Breast epithelium (tissue), 3 donors: ENCODE results near the gene AQP6.

Experiments
- POLR2A ChIP-seq: fragments of 450-650 bp; IDR thresholded peaks from one replicate; pipeline ENCODE4 v1.6.1; 2016; ENCODE audit warnings: antibody characterized with exemption, mild to moderate bottlenecking, moderate library complexity
- POLR2AphosphoS5 ChIP-seq, 3 donors: sonication (generic); formaldehyde crosslinking; IDR thresholded peaks; one replicate each; pipeline ENCODE4 v1.6.1; 2017; ENCODE audit warnings: antibody characterized with exemption in 3 of 3
- TF ChIP-seq, protein P1 (sequence below), 3 donors: fragments of 450-650 bp; IDR thresholded peaks; one replicate each; pipeline ENCODE4 v1.5.1; 2016 to 2017; ENCODE audit warnings: antibody characterized with exemption in 3 of 3, mild to moderate bottlenecking in 3 of 3, moderate library complexity in 3 of 3

DNA sequence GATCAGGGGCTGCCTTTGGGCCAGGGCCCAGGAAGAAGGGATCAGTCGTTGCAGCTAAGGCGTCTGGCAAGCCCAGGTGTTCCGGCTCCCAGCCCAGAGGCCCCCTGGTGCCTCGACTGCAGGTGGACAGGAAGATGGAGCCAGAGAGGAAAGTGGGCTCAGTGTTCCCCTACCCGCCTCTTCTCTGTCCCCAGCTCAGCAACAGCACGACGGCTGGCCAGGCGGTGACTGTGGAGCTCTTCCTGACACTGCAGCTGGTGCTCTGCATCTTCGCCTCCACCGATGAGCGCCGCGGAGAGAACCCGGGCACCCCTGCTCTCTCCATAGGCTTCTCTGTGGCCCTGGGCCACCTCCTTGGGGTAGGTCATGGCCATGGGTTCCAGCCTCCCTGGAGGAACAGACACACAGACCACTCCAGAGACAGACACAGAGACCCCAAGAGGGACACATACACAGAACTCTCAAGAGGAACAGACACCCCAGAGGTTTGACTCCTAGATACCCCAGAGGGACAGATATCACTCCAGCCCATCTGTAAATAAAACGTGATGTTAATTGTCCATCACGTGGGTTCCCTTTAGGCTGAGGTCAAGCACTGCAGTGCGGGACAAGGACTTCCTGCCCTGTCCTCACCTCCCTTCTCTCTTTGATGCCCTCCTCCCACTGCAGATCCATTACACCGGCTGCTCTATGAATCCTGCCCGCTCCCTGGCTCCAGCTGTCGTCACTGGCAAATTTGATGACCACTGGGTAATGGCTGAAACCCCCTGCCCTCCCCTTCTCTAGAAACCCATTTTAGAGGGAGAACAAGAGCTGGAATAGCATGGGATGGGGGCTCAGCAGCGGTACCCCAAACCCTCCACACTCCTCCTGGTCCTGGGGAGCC is 18.5 kb upstream of the AQP6 start:
- TF ChIP-seq, protein P1, sequence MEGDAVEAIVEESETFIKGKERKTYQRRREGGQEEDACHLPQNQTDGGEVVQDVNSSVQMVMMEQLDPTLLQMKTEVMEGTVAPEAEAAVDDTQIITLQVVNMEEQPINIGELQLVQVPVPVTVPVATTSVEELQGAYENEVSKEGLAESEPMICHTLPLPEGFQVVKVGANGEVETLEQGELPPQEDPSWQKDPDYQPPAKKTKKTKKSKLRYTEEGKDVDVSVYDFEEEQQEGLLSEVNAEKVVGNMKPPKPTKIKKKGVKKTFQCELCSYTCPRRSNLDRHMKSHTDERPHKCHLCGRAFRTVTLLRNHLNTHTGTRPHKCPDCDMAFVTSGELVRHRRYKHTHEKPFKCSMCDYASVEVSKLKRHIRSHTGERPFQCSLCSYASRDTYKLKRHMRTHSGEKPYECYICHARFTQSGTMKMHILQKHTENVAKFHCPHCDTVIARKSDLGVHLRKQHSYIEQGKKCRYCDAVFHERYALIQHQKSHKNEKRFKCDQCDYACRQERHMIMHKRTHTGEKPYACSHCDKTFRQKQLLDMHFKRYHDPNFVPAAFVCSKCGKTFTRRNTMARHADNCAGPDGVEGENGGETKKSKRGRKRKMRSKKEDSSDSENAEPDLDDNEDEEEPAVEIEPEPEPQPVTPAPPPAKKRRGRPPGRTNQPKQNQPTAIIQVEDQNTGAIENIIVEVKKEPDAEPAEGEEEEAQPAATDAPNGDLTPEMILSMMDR (IDR thresholded peaks at IDR 0.05) = no peak
- TF ChIP-seq POLR2AphosphoS5 (IDR thresholded peaks at IDR 0.05) (no peak), POLR2A (no peak)
